Stimulated activated CD8-positive, alpha-beta memory T cell treated with anti-CD3 and anti-CD28 coated beads, Interleukin-7, amount 100 ng/mL, for 1 hour (primary cell): ENCODE data around the gene MUC5AC.
"Not testable (repeated sequence)": the region's sequence is repeated elsewhere in the genome, so short reads cannot be mapped to it uniquely, and the experiment has no call there.

Experiments used
- DNase-seq, 2 donors: peaks; one replicate each; pipeline ENCODE4 v3.0.0-alpha.2; 2020; ENCODE audit warnings: low read depth in 2 of 2

MUC5AC gene

GRCh38 chr11:1148752-1149180 lies 9.0 kb upstream of the MUC5AC start:
- DNase-seq, result no peak

- no peak for DNase-seq
These were observed 8.2 kb upstream of the MUC5AC start for GRCh38 chr11:1149545-1149944.

- DNase-seq, result no peak
These were observed 7.6 kb upstream of the MUC5AC start for GRCh38 chr11:1150116-1150515.

GRCh38 chr11:1150769-1151365 lies 6.9 kb upstream of the MUC5AC start:
- DNase-seq, result no peak

GRCh38 chr11:1151366-1152315 lies 6.1 kb upstream of the MUC5AC start:
- no peak for DNase-seq

GRCh38 chr11:1152316-1153104 lies 5.2 kb upstream of the MUC5AC start:
- no peak for DNase-seq

- DNase-seq, result no peak
These were observed 4.4 kb upstream of the MUC5AC start for GRCh38 chr11:1153105-1153950.

GRCh38 chr11:1153951-1154493 lies 3.7 kb upstream of the MUC5AC start:
- DNase-seq, result no peak

GRCh38 chr11:1154656-1155055 lies 3.1 kb upstream of the MUC5AC start:
- DNase-seq, result not testable (repeated sequence)

GRCh38 chr11:1155274-1155693 lies 2.5 kb upstream of the MUC5AC start:
- no peak for DNase-seq

- no peak for DNase-seq
These were observed 1.0 kb upstream of the MUC5AC start for GRCh38 chr11:1156506-1157340.

- no peak for DNase-seq
These were observed 460 bp upstream of the MUC5AC start for GRCh38 chr11:1157341-1157644.

GRCh38 chr11:1158681-1159487 lies 1.1 kb downstream of the MUC5AC start:
- no peak for DNase-seq

- DNase-seq, result not testable (repeated sequence)
These were observed 1.9 kb downstream of the MUC5AC start for GRCh38 chr11:1159488-1160220.

- no peak for DNase-seq
These were observed 2.7 kb downstream of the MUC5AC start for GRCh38 chr11:1160231-1161101.

- DNase-seq, result no peak
These were observed 3.8 kb downstream of the MUC5AC start for GRCh38 chr11:1161410-1162137.

GRCh38 chr11:1162138-1162475 lies 4.4 kb downstream of the MUC5AC start:
- no peak for DNase-seq
